Stimulated activated CD8-positive, alpha-beta memory T cell treated with anti-CD3 and anti-CD28 coated beads, Interleukin-12 subunit alpha, Interleukin-12 subunit beta, amount 100 ng/mL, for 24 hours (primary cell): Measurements from ENCODE around the gene TBPL2.
"Not testable (repeated sequence)": the region's sequence is repeated elsewhere in the genome, so short reads cannot be mapped to it uniquely, and the experiment has no call there.

Experiments used
- DNase-seq: peaks from one replicate; pipeline ENCODE4 v3.0.0-alpha.2; 2020; ENCODE audit errors: extremely low read depth

Gene TBPL2

GRCh38 chr14:55404173-55404854 lies 36.1 kb downstream of the TBPL2 start:
- DNase-seq: no peak

- no peak for DNase-seq
Observed at GRCh38 chr14:55401751-55402150, 38.7 kb downstream of the TBPL2 start.

- no peak for DNase-seq
Observed at GRCh38 chr14:55399852-55400251, 40.6 kb downstream of the TBPL2 start.

- no peak for DNase-seq
Observed at GRCh38 chr14:55399183-55399582, 41.2 kb downstream of the TBPL2 start.

GRCh38 chr14:55398679-55399078 lies 41.7 kb downstream of the TBPL2 start:
- DNase-seq: no peak

- no peak for DNase-seq
Observed at GRCh38 chr14:55389330-55389729, 51.1 kb downstream of the TBPL2 start.

- no peak for DNase-seq
Observed at GRCh38 chr14:55388160-55388559, 52.3 kb downstream of the TBPL2 start.

- DNase-seq: no peak
Observed at GRCh38 chr14:55387121-55387520, 53.3 kb downstream of the TBPL2 start.

- DNase-seq: no peak
Observed at GRCh38 chr14:55386037-55386808, 54.2 kb downstream of the TBPL2 start.

GRCh38 chr14:55384536-55384935 lies 55.9 kb downstream of the TBPL2 start:
- no peak for DNase-seq

GRCh38 chr14:55383541-55384140 lies 56.8 kb downstream of the TBPL2 start:
- DNase-seq: no peak

GRCh38 chr14:55383056-55383466 lies 57.4 kb downstream of the TBPL2 start:
- DNase-seq: not testable (repeated sequence)

- no peak for DNase-seq
Observed at GRCh38 chr14:55382483-55382882, 57.9 kb downstream of the TBPL2 start.

- DNase-seq: no peak
Observed at GRCh38 chr14:55381561-55381960, 58.9 kb downstream of the TBPL2 start.

GRCh38 chr14:55381040-55381439 lies 59.4 kb downstream of the TBPL2 start:
- DNase-seq: no peak

- DNase-seq: no peak
Observed at GRCh38 chr14:55377236-55377635, 63.2 kb downstream of the TBPL2 start.

- no peak for DNase-seq
Observed at GRCh38 chr14:55374771-55375170, 65.6 kb downstream of the TBPL2 start.

GRCh38 chr14:55373784-55374705 lies 66.4 kb downstream of the TBPL2 start:
- DNase-seq: no peak

GRCh38 chr14:55372825-55373224 lies 67.6 kb downstream of the TBPL2 start:
- DNase-seq: no peak

GRCh38 chr14:55372423-55372822 lies 68.0 kb downstream of the TBPL2 start:
- no peak for DNase-seq

- no peak for DNase-seq
Observed at GRCh38 chr14:55370883-55371455, 69.4 kb downstream of the TBPL2 start.
